ENCODE measurements around the gene MOCS1.

The MOCS1 gene

DNA sequence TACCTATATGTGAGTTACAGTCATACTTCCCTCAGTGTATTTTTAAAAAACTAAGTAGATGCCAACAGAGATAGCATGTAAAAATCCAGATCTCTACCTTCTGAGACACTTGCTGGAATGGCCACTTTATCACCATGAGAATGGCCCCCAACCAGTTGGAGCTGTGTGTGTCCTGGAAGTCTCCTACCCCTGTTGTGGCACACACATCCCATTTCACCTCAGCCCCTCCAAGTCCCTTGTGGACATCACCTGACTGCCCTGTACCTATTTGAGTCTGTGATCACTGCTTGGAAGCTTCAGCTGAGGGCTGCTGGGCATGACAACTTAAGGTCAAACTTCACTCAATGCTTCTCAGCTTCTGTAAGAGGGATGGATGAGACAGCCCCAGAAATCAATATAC is 24.1 kb downstream of the MOCS1 start:
- DNase-seq (ENCODE audit: low spot score) = no peak
- no peak overlapping the region for H3K27ac ChIP-seq
- TF ChIP-seq CTCF (conservative IDR thresholded peaks at IDR 0.05; ENCODE audit: low read depth) = no peak
- CTCF ChIA-PET = interaction anchor here (0.6 kb wide), 1 partner anchor 326 kb away, joined by 3 read pairs; no protein-coding TSS in a partner anchor
- POLR2A ChIA-PET (ENCODE audit: low non-redundant PET) = no interaction called here

GRCh38 chr6:39909701-39910100 is 24.6 kb downstream of the MOCS1 start:
- ChIA-PET CTCF (interaction anchor here (0.6 kb wide), 1 partner anchor 327 kb away, joined by 3 read pairs; no protein-coding TSS in a partner anchor), POLR2A (ENCODE audit: low non-redundant PET) (no interaction called here)
- no peak overlapping the region for H3K27ac ChIP-seq
- no peak for DNase-seq (ENCODE audit: low spot score)
- no peak for TF ChIP-seq CTCF (conservative IDR thresholded peaks at IDR 0.05; ENCODE audit: low read depth)

DNA sequence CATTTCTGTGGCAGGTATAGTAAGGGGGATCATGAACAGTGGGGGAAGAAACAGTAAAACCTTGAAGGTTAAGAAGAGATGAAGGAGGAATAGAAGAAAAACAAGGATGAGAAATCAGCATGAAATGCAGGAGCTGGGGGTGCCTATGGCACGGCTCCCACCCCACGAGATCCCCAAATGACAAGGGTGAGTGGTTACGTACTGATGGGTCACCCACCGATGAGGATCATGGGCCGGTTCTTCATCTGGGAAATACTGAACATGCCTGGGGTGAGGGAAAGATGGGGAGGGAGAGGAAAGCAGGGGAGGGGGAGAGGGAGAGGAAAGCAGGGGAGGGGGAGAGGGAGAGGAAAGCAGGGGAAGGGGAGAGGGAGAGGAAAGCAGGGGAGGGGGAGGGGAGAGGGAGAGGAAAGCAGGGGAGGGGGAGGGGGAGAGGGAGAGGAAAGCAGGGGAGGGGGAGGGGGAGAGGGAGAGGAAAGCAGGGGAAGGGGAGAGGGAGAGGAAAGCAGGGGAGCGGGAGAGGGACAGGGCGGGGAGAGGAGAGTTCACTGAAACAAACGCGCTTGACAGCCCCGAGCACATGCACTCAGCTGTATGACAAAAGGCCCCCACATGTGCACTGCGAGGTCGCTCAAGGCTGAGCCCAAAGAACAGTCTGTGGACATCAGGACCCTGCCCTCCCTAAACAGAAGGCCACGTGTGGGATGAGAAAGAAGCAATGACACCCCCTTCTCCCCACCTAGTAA is 25.3 kb downstream of the MOCS1 start:
- TF ChIP-seq CTCF (conservative IDR thresholded peaks at IDR 0.05; ENCODE audit: low read depth) = no peak
- POLR2A ChIA-PET (ENCODE audit: low non-redundant PET) = no interaction called here
- CTCF ChIA-PET = no interaction called here
- no peak overlapping the region for H3K27ac ChIP-seq
- no peak for DNase-seq (ENCODE audit: low spot score)

DNA sequence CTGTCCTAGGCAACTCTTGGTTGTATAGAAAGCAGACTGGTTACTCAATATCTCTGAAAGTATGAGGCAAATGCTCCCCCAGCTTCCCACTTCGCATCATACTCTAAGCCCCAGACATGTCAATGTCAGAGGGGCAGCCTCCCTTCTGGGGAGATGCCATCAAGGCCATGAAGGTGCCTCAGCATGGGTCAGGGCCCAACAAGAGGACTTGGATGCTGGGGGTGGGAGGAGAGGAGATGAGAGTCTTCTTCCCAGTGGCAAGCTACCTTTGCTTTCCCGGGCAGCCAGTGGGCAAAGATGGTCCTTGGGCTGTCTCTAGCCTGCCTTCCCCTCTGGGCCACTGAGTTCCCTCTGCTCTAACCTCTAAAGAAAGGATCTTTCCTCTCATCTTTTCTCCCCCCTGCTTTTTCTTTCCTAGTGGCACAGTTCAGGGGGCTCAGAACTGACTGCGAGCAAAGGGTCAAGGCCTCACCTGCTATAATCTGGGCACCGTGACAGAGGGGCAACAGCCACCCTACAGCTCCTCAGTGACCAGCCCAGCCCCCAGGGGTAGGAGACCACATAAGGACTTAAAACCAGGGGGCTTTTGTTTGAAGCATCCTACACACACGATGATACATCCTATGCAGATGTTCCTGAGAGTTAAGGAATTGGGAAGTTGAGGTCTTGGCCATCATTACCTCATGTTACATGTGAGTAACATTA is 26.2 kb downstream of the MOCS1 start:
- no peak for TF ChIP-seq CTCF (conservative IDR thresholded peaks at IDR 0.05; ENCODE audit: low read depth)
- H3K27ac ChIP-seq = no peak overlapping the region
- ChIA-PET POLR2A (ENCODE audit: low non-redundant PET) (no interaction called here), CTCF (no interaction called here)
- no peak for DNase-seq (ENCODE audit: low spot score)

- POLR2A ChIA-PET (ENCODE audit: low non-redundant PET) = no interaction called here
- CTCF ChIA-PET = interaction anchor here (0.6 kb wide), 1 partner anchor 38 kb away, joined by 3 read pairs; no protein-coding TSS in a partner anchor
These were observed 27.9 kb downstream of the MOCS1 start for GRCh38 chr6:39906318-39906761.

GRCh38 chr6:39905640-39905975 is 28.7 kb downstream of the MOCS1 start:
- ChIA-PET CTCF (no interaction called here), POLR2A (ENCODE audit: low non-redundant PET) (no interaction called here)
- no peak overlapping the region for H3K27ac ChIP-seq
- no peak for DNase-seq (ENCODE audit: low spot score)
- TF ChIP-seq CTCF (conservative IDR thresholded peaks at IDR 0.05; ENCODE audit: low read depth) = no peak

More at GRCh38 chr6:39906318-39906761, 27.9 kb downstream of the MOCS1 start:
- no peak for TF ChIP-seq CTCF (conservative IDR thresholded peaks at IDR 0.05; ENCODE audit: low read depth)
- no peak overlapping the region for H3K27ac ChIP-seq
- DNase-seq (ENCODE audit: low spot score) = no peak
